HCT116 (cell line): ENCODE results near the gene USP54. TPM values are rescaled to one million over a fixed set of nuclear protein-coding genes. Genes with fewer than 3 reads are reported as not detected.
"Not testable (repeated sequence)": the region's sequence is repeated elsewhere in the genome, so short reads cannot be mapped to it uniquely, and the experiment has no call there.

ENCODE experiments used
- ATAC-seq: fragments of 200-7000 bp; cut with Tn5 transposase; 2 replicates; pipeline ENCODE4 v1.9.1; 2020; ENCODE audit warnings: mild to moderate bottlenecking, moderate library complexity
- BruUV-seq: library from RNA; stranded (reverse); fragments of 400-500 nt; replicated peaks from 2 replicates; lab custom pipeline; 2021; lab: Mats Ljungman, UMichigan
- CTCF ChIA-PET: fragments of 300-600 bp; sonication (Branson Sonifier 250); formaldehyde crosslinking; loops from one replicate; lab custom pipeline; 2021; ENCODE audit warnings: antibody characterized with exemption; lab: Charles Lee
- POLR2A ChIA-PET: fragments of 300-600, 350-600 bp; sonication (Branson Sonifier 250); formaldehyde crosslinking; loops from one replicate; lab custom pipeline; 2021; ENCODE audit warnings: antibody characterized with exemption; lab: Charles Lee
- RAD21 ChIA-PET, 2 experiments: fragments of 300-600 bp; sonication (Branson Sonifier 250); formaldehyde crosslinking; loops; one replicate each; lab custom pipeline; 2023; ENCODE audit warnings: low total read pairs in 2 of 2; ENCODE audit not compliant: uncharacterized antibody in 2 of 2, unreplicated experiment in 2 of 2, low non-redundant PET in 1 of 2; lab: Charles Lee
- DNase-seq: peaks from one replicate; pipeline ENCODE4 v3.0.0-alpha.2; 2010; ENCODE audit warnings: low read depth, low spot score
- H2AFZ ChIP-seq: fragments of 200-600 bp; shearing (Covaris generic), sonication (generic); 2 replicates; pipeline ENCODE4 v1.6.1; 2017; ENCODE audit warnings: low read depth, mixed run types, mixed read lengths, antibody characterized with exemption, low read length; ENCODE audit not compliant: poor library complexity, severe bottlenecking
- H3K27ac ChIP-seq: 2 replicates; pipeline ENCODE4 v1.5.1; 2012; ENCODE audit warnings: low read depth, low read length
- H3K27me3 ChIP-seq: fragments of 200-600 bp; sonication (generic); 2 replicates; pipeline ENCODE4 v1.6.1; 2016; ENCODE audit warnings: mixed run types, low read length, mixed read lengths; ENCODE audit not compliant: insufficient read depth
- H3K36me3 ChIP-seq, 2 experiments: fragments of 200-500 bp in 1 of 2; fragments of 200-600 bp in 1 of 2; sonication (Bioruptor generic) in 1 of 2; sonication (generic) in 1 of 2; 2 replicates each; pipeline versions ENCODE4 v1.5.1 to v1.6.1; 2014 to 2016; ENCODE audit warnings: low read length in 2 of 2, inconsistent platforms in 1 of 2, mixed read lengths in 1 of 2, mixed run types in 1 of 2; ENCODE audit not compliant: insufficient read depth in 2 of 2, control insufficient read depth in 1 of 2
- H3K4me1 ChIP-seq, 2 experiments: fragments of 200-600 bp in 1 of 2; sonication (generic) in 1 of 2; 2 replicates each; pipeline versions ENCODE4 v1.5.1 to v1.6.1; 2012 to 2017; ENCODE audit warnings: low read length in 2 of 2, inconsistent platforms in 1 of 2, mild to moderate bottlenecking in 1 of 2, mixed read lengths in 1 of 2, mixed run types in 1 of 2, moderate library complexity in 1 of 2; ENCODE audit not compliant: insufficient read depth in 2 of 2, control insufficient read depth in 1 of 2
- H3K4me2 ChIP-seq: fragments of 200-600 bp; sonication (generic); 2 replicates; pipeline ENCODE4 v1.6.1; 2017; ENCODE audit warnings: mixed run types, low read length, mixed read lengths
- H3K4me3 ChIP-seq, 2 experiments: fragments of 200-600 bp in 1 of 2; sonication (generic) in 1 of 2; replicated peaks in 1 of 2; 2 replicates each; pipeline ENCODE4 v1.5.1; 2011 to 2016; ENCODE audit warnings: low read length in 2 of 2, control low read depth in 1 of 2, low read depth in 1 of 2, mild to moderate bottlenecking in 1 of 2, mixed read lengths in 1 of 2, mixed run types in 1 of 2
- H3K79me2 ChIP-seq: fragments of 200-600 bp; sonication (generic); 2 replicates; pipeline ENCODE4 v1.6.1; 2017; ENCODE audit warnings: mild to moderate bottlenecking, mixed run types, low read length, moderate library complexity, mixed read lengths; ENCODE audit not compliant: insufficient read depth
- H3K9ac ChIP-seq: fragments of 200-600 bp; sonication (generic); 2 replicates; pipeline ENCODE4 v1.6.1; 2016; ENCODE audit warnings: low read length, mixed read lengths
- H3K9me2 ChIP-seq: fragments of 200-600 bp; sonication (generic), shearing (Covaris generic); 2 replicates; pipeline ENCODE4 v1.6.1; 2017; ENCODE audit warnings: mixed run types, mild to moderate bottlenecking, moderate library complexity; ENCODE audit not compliant: insufficient read depth
- H3K9me3 ChIP-seq, 2 experiments: fragments of 200-500 bp in 1 of 2; fragments of 200-600 bp in 1 of 2; sonication (Bioruptor generic) in 1 of 2; sonication (generic) in 1 of 2; 2 replicates each; pipeline ENCODE4 v1.6.1; 2014 to 2017; ENCODE audit warnings: low read length in 2 of 2, mixed read lengths in 2 of 2, inconsistent platforms in 1 of 2, low read depth in 1 of 2, mild to moderate bottlenecking in 1 of 2, mixed run types in 1 of 2, moderate library complexity in 1 of 2; ENCODE audit not compliant: control insufficient read depth in 1 of 2, insufficient read depth in 1 of 2
- H4K20me1 ChIP-seq: fragments of 200-600 bp; sonication (generic), shearing (Covaris generic); 2 replicates; pipeline ENCODE4 v1.6.1; 2017; ENCODE audit warnings: mixed run types, mild to moderate bottlenecking, moderate library complexity; ENCODE audit not compliant: insufficient read depth
- RAD21 ChIP-seq: IDR thresholded peaks from 2 replicates; pipeline ENCODE4 v1.6.1; 2012; ENCODE audit warnings: low read depth, mild to moderate bottlenecking
- YY1 ChIP-seq: IDR thresholded peaks from 2 replicates; pipeline ENCODE4 v1.6.1; 2011; ENCODE audit warnings: low read length, low read depth, moderate library complexity, mild to moderate bottlenecking; ENCODE audit not compliant: insufficient replicate concordance; ENCODE audit errors: extremely low read depth
- intact Hi-C: fragments of 100-400 bp; cut with micrococcal nuclease; formaldehyde crosslinking; loops from 2 replicates; pipeline ENCODE4 v1.10.0; 2022
- total RNA-seq: library from RNA; stranded (reverse); gene quantifications from one replicate; pipeline ENCODE4 v1.2.1, GENCODE V29; 2021; ENCODE audit not compliant: unreplicated experiment

The USP54 gene
- total RNA-seq, 1 experiment from 2014 or later, result 28.0 TPM

DNA sequence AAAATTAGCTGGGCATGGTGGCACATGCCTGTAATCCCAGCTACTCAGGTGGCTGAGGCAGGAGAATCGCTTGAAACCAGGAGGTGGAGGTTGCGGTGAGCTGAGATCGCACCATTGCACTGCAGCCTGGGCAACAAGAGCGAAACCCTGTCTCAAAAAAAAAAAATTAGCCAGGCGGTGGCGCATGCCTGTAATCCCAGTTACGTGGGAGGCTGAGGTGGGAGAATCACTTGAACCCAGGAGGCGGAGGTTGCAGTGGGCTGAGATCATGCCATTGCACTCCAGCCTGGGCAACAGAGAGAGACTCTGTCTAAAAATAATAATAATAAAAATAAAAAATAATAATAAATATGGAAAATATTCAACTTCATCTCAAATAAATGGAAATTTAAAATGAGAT, 26.0 kb upstream of the USP54 start:
- ATAC-seq, DNase-seq, H3K79me2 ChIP-seq, H3K4me3 ChIP-seq, H4K20me1 ChIP-seq, H3K36me3 ChIP-seq, H3K9me2 ChIP-seq, H3K4me1 ChIP-seq, intact Hi-C loops, H3K27ac ChIP-seq, H3K9me3 ChIP-seq, H3K9ac ChIP-seq, H2AFZ ChIP-seq, BruUV-seq, CTCF ChIA-PET, H3K27me3 ChIP-seq, POLR2A ChIA-PET, RAD21 ChIA-PET, H3K4me2 ChIP-seq: not testable (repeated sequence)

DNA sequence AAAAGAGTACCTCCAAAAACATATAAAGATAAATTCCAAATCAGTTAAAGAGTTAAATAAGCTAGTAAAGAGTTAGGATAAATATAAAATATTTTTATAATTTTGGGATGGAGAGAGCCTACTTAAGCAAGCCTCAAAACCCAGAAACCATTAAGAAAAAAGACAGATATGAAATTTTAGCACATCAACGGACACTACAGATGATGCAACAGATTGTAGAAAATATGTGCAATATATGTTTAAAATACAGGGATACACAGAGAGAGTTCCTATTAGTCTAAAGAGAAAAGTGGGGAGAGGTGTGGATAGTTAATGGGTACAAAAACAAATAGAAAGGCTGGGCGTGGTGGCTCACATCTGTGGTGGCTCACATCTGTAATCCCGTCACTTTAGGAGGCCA, 23.6 kb upstream of the USP54 start:
- no peak for DNase-seq
- ChIA-PET CTCF (no interaction called here), RAD21 (no interaction called here), POLR2A (interaction anchor here (1.1 kb wide), 1 partner anchor 11 kb away, joined by 4 read pairs; no protein-coding TSS in a partner anchor)
- H3K36me3 ChIP-seq, result no peaks in the 10 kb centered on the region
- H3K9me2 ChIP-seq, result no peaks in the 10 kb centered on the region
- no peak overlapping the region for H3K4me3 ChIP-seq
- no peak for TF ChIP-seq RAD21
- H3K4me2 ChIP-seq, result no peak overlapping the region
- no peak overlapping the region for H3K27ac ChIP-seq
- H3K4me1 ChIP-seq, result no peaks in the 10 kb centered on the region
- H3K9me3 ChIP-seq, result no peaks in the 10 kb centered on the region
- no TSS peak for BruUV-seq
- no peak overlapping the region for H3K9ac ChIP-seq
- H4K20me1 ChIP-seq, result no peaks in the 10 kb centered on the region
- no peak overlapping the region for H2AFZ ChIP-seq
- no peaks in the 10 kb centered on the region for H3K27me3 ChIP-seq
- no peak for ATAC-seq
- H3K79me2 ChIP-seq, result no peaks in the 10 kb centered on the region
- intact Hi-C loops, result no loop called here

DNA sequence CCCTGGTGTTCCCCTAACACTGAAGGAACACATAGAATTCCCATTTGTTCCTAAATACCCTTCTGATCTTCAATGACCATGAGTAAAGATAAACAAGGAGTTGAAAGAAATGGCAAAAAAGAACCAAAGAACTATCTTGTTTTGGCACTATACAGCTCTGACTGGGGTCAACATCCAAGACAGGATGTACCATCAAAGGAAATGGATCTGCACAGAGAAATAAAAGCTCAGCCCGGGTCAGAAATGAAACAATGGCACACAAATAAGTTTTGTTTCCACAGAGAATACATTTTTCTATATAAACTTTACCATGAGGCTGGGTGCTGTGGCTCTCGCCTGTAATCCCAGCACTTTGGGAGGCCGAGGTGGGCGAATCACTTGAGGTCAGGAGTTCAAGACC, 18.0 kb upstream of the USP54 start:
- H3K27me3 ChIP-seq, result no peaks in the 10 kb centered on the region
- intact Hi-C loops, result no loop called here
- BruUV-seq, result no TSS peak
- no peaks in the 10 kb centered on the region for H3K9me3 ChIP-seq
- no peak overlapping the region for H3K4me3 ChIP-seq
- no peaks in the 10 kb centered on the region for H4K20me1 ChIP-seq
- H3K79me2 ChIP-seq, result no peaks in the 10 kb centered on the region; the same call in 1 of the 2 replicates
- CTCF ChIA-PET, result no interaction called here
- H3K36me3 ChIP-seq, result no peaks in the 10 kb centered on the region
- no peaks in the 10 kb centered on the region for H3K9me2 ChIP-seq
- no peak overlapping the region for H2AFZ ChIP-seq
- H3K9ac ChIP-seq, result no peak overlapping the region
- DNase-seq (no peak), ATAC-seq (no peak)
- no peak overlapping the region for H3K27ac ChIP-seq
- no peaks in the 10 kb centered on the region for H3K4me1 ChIP-seq
- H3K4me2 ChIP-seq, result no peak overlapping the region
- POLR2A ChIA-PET, result no interaction called here
- RAD21 ChIA-PET, result no interaction called here
- no peak for TF ChIP-seq YY1
